HG03196 (cell line): ENCODE data around the gene FBXW10.
"Not testable (repeated sequence)": the region's sequence is repeated elsewhere in the genome, so short reads cannot be mapped to it uniquely, and the experiment has no call there.

ENCODE experiments used
- ATAC-seq: cut with Tn5 transposase; IDR thresholded peaks from one replicate; pipeline ENCODE4 v1.9.1; 2021; ENCODE audit not compliant: unreplicated experiment

FBXW10 gene

GRCh38 chr17:18821430-18821829 lies 77.6 kb downstream of the FBXW10 start:
- ATAC-seq, result not testable (repeated sequence)

GRCh38 chr17:18827613-18828012 lies 83.8 kb downstream of the FBXW10 start:
- not testable (repeated sequence) for ATAC-seq
